ENCODE measurements around the gene CNTNAP2. TPM values are rescaled to one million over a fixed set of nuclear protein-coding genes. Genes with fewer than 3 reads are reported as not detected.
A peak's percentile ranks its signal among the peaks of the same experiment; 100 is the strongest.

CNTNAP2 gene
- total and polyA plus RNA-seq, 2 of the 13 experiments (the other 11 are each of a cell fraction or from before 2014, with no cell fraction given), result 0.40 to 0.42 TPM

DNA sequence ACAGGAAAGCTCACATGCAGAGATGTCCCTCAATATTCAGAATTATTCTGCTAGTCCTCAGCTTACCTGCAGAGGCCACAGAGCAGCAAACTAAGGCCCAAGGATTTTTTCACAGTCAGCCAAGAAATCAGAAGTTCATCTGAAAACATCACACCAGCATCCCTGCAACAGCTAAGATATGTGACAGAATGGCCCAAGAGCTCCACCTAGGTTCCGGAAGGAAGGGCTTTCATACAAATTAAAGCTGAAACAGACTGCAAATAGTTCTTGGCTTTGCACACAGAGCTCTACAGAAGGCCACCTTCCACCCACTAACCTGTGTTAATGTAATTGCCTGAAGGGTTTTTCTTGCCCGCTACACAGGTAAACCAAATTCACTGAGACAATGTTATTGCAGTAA is 2035.2 kb downstream of the CNTNAP2 start:
- in situ Hi-C loops (cut with HindIII; ENCODE audit: extremely low pct_ligation_motif_present, low pct_unique_long_range_greater_than_20kb) (no loop called here), intact Hi-C loops (cut with micrococcal nuclease; ENCODE audit: unreplicated experiment) (no loop called here)
- POLR2A ChIA-PET, result no interaction called here
- BruUV-seq (replicated peaks), result no TSS peak
- CTCF ChIA-PET (ENCODE audit: low intra/inter-chr PET ratio, low total read pairs), result no interaction called here
- Histone ChIP-seq H3K36me3 (replicated peaks in 1 of 2; ENCODE audit: control insufficient read depth in 1 of 2, insufficient read depth in 2 of 2, low read length in 2 of 2) (no peaks in the 10 kb centered on the region), H3K9ac (ENCODE audit: insufficient read depth, low read depth, low read length) (no peak overlapping the region), H4K20me1 (ENCODE audit: insufficient read depth, low read length) (no peaks in the 10 kb centered on the region), H3K9me3 (ENCODE audit: low read length) (no peaks in the 10 kb centered on the region), H3K4me1 (ENCODE audit: insufficient read depth, low read length) (no peaks in the 10 kb centered on the region), H3K4me3 (replicated peaks in 1 of 3; ENCODE audit: insufficient read depth in 1 of 3, low read depth in 2 of 3, low read length in 3 of 3) (no peak overlapping the region), H3K27me3 (ENCODE audit: control insufficient read depth in 1 of 2, insufficient read depth in 2 of 2, low read length in 2 of 2) (0 out of 5 replicates have a peak, but pooled peaks cover 0 to 4% of the 10 kb centered on the region in 2 experiments), H3K79me2 (ENCODE audit: insufficient read depth, low read length) (no peaks in the 10 kb centered on the region), H3K4me2 (ENCODE audit: low read depth, low read length) (no peak overlapping the region), H2AFZ (ENCODE audit: low read length) (no peak overlapping the region), H3K27ac (ENCODE audit: extremely low read length, insufficient read depth, low read length) (no peak overlapping the region)
- FAIRE-seq, result no peak
- 32% methylated on average over 2 of the region's 2 CpGs for WGBS (ENCODE audit: low lambda C conversion rate)
- no peak for DNase-seq (ENCODE audit: low spot score)
- TF ChIP-seq, protein P1, sequence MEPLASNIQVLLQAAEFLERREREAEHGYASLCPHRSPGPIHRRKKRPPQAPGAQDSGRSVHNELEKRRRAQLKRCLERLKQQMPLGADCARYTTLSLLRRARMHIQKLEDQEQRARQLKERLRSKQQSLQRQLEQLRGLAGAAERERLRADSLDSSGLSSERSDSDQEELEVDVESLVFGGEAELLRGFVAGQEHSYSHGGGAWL (CRISPR knock-in tag; IDR thresholded peaks at IDR 0.05), result no peak
- TF ChIP-seq, protein P2, sequence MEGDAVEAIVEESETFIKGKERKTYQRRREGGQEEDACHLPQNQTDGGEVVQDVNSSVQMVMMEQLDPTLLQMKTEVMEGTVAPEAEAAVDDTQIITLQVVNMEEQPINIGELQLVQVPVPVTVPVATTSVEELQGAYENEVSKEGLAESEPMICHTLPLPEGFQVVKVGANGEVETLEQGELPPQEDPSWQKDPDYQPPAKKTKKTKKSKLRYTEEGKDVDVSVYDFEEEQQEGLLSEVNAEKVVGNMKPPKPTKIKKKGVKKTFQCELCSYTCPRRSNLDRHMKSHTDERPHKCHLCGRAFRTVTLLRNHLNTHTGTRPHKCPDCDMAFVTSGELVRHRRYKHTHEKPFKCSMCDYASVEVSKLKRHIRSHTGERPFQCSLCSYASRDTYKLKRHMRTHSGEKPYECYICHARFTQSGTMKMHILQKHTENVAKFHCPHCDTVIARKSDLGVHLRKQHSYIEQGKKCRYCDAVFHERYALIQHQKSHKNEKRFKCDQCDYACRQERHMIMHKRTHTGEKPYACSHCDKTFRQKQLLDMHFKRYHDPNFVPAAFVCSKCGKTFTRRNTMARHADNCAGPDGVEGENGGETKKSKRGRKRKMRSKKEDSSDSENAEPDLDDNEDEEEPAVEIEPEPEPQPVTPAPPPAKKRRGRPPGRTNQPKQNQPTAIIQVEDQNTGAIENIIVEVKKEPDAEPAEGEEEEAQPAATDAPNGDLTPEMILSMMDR (CRISPR knock-in tag; IDR thresholded peaks at IDR 0.05), result 0 out of 2 replicates have a peak, but pooled peaks have one; percentile 8
- ATAC-seq, result no peak; the same call in 2 of the 3 replicates

DNA sequence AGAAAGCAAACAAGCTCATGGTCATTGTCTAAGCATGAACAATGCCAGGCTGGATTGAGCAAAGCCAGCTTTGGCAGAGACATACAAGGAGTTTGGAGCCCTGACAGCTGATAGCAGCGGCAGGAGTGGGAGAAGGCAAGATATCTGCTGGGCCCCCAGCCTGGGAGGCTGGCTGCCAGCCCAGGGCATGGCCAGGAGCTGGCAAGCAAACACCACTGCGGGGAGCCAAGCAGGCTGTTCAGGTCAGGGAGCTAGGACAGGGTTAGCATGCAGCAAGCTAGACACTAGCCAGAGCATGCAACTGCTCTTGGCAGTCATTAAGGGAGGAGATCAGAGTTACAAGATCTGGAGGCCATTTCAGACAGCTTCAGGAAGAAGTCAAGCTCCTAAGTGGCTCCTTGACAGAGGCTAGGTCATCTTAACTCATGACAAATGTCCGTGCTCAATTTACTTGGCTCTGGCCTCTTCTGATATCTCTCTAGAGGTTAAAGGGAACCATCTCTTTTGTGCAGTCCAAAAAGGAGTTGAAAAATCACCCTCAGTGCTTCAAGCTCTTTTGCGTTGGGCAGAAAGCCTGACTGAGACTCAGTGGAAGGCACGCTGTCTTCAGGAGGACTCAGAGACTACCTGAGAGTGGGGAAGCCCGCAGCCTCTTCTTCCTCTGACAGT is 2037.1 kb downstream of the CNTNAP2 start:
- WGBS (ENCODE audit: low lambda C conversion rate), result 14% methylated on average over 4 of the region's 6 CpGs
- no TSS peak for BruUV-seq (replicated peaks)
- H2AFZ ChIP-seq (ENCODE audit: low read length), result no peak overlapping the region
- no peak overlapping the region for H3K4me3 ChIP-seq (replicated peaks in 1 of 3; ENCODE audit: insufficient read depth in 1 of 3, low read depth in 2 of 3, low read length in 3 of 3)
- no peaks in the 10 kb centered on the region for H3K79me2 ChIP-seq (ENCODE audit: insufficient read depth, low read length)
- no peak overlapping the region for H3K27ac ChIP-seq (ENCODE audit: extremely low read length, insufficient read depth, low read length)
- in situ Hi-C loops (cut with HindIII; ENCODE audit: extremely low pct_ligation_motif_present, low pct_unique_long_range_greater_than_20kb), result no loop called here
- CTCF ChIA-PET (ENCODE audit: low intra/inter-chr PET ratio, low total read pairs), result no interaction called here
- H3K27me3 ChIP-seq (ENCODE audit: control insufficient read depth in 1 of 2, insufficient read depth in 2 of 2, low read length in 2 of 2), result 0 out of 5 replicates have a peak, but pooled peaks cover 0 to 4% of the 10 kb centered on the region in 2 experiments
- no peak overlapping the region for H3K9ac ChIP-seq (ENCODE audit: insufficient read depth, low read depth, low read length)
- no peaks in the 10 kb centered on the region for H3K9me3 ChIP-seq (ENCODE audit: low read length)
- DNase-seq (ENCODE audit: low spot score) (no peak), FAIRE-seq (no peak), ATAC-seq (peak; percentile 42; the same call in 2 of the 3 replicates)
- no peaks in the 10 kb centered on the region for H3K4me1 ChIP-seq (ENCODE audit: insufficient read depth, low read length)
- POLR2A ChIA-PET, result no interaction called here
- no peaks in the 10 kb centered on the region for H3K36me3 ChIP-seq (replicated peaks in 1 of 2; ENCODE audit: control insufficient read depth in 1 of 2, insufficient read depth in 2 of 2, low read length in 2 of 2)
- no peaks in the 10 kb centered on the region for H4K20me1 ChIP-seq (ENCODE audit: insufficient read depth, low read length)
- intact Hi-C loops (cut with micrococcal nuclease; ENCODE audit: unreplicated experiment), result no loop called here
- no peak overlapping the region for H3K4me2 ChIP-seq (ENCODE audit: low read depth, low read length)
- TF ChIP-seq, protein P3, sequence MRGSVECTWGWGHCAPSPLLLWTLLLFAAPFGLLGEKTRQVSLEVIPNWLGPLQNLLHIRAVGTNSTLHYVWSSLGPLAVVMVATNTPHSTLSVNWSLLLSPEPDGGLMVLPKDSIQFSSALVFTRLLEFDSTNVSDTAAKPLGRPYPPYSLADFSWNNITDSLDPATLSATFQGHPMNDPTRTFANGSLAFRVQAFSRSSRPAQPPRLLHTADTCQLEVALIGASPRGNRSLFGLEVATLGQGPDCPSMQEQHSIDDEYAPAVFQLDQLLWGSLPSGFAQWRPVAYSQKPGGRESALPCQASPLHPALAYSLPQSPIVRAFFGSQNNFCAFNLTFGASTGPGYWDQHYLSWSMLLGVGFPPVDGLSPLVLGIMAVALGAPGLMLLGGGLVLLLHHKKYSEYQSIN (CRISPR knock-in tag; IDR thresholded peaks at IDR 0.05; ENCODE audit: borderline replicate concordance), result no peak
- TF ChIP-seq, protein P4, sequence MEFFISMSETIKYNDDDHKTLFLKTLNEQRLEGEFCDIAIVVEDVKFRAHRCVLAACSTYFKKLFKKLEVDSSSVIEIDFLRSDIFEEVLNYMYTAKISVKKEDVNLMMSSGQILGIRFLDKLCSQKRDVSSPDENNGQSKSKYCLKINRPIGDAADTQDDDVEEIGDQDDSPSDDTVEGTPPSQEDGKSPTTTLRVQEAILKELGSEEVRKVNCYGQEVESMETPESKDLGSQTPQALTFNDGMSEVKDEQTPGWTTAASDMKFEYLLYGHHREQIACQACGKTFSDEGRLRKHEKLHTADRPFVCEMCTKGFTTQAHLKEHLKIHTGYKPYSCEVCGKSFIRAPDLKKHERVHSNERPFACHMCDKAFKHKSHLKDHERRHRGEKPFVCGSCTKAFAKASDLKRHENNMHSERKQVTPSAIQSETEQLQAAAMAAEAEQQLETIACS (CRISPR knock-in tag; IDR thresholded peaks at IDR 0.05), result no peak
- TF ChIP-seq ZNF749 (CRISPR knock-in tag; IDR thresholded peaks at IDR 0.05; ENCODE audit: borderline replicate concordance), result no peak
- TF ChIP-seq DPF2 (CRISPR knock-in tag; IDR thresholded peaks at IDR 0.05; ENCODE audit: borderline replicate concordance, low read depth), result no peak
- TF ChIP-seq, protein P5, sequence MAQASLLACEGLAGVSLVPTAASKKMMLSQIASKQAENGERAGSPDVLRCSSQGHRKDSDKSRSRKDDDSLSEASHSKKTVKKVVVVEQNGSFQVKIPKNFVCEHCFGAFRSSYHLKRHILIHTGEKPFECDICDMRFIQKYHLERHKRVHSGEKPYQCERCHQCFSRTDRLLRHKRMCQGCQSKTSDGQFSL (CRISPR knock-in tag; IDR thresholded peaks at IDR 0.05), result no peak
- TF ChIP-seq, protein P6, sequence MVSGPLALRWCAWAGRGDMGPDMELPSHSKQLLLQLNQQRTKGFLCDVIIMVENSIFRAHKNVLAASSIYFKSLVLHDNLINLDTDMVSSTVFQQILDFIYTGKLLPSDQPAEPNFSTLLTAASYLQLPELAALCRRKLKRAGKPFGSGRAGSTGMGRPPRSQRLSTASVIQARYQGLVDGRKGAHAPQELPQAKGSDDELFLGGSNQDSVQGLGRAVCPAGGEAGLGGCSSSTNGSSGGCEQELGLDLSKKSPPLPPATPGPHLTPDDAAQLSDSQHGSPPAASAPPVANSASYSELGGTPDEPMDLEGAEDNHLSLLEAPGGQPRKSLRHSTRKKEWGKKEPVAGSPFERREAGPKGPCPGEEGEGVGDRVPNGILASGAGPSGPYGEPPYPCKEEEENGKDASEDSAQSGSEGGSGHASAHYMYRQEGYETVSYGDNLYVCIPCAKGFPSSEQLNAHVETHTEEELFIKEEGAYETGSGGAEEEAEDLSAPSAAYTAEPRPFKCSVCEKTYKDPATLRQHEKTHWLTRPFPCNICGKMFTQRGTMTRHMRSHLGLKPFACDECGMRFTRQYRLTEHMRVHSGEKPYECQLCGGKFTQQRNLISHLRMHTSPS (CRISPR knock-in tag; IDR thresholded peaks at IDR 0.05; ENCODE audit: low read depth), result no peak
- TF ChIP-seq SMYD3 (CRISPR knock-in tag; IDR thresholded peaks at IDR 0.05), result no peak
